Common myeloid progenitor, CD34-positive (primary cell): Measurements from ENCODE around the gene CDH4.

ENCODE experiments used
- CTCF ChIA-PET: fragments of 350-600 bp; sonication (Branson Sonifier 250); formaldehyde crosslinking; loops from one replicate; lab custom pipeline; 2021; ENCODE audit warnings: antibody characterized with exemption; lab: Charles Lee
- POLR2A ChIA-PET: fragments of 350-600 bp; sonication (Branson Sonifier 250); formaldehyde crosslinking; loops from one replicate; lab custom pipeline; 2021; ENCODE audit warnings: antibody characterized with exemption; lab: Charles Lee
- DNase-seq, 3 donors: peaks; one replicate each; pipeline versions ENCODE4 v3.0.0 to v3.0.0-alpha.2; 2013
- H3K27ac ChIP-seq, 2 experiments: 1 replicate in 1 of 2; 2 replicates in 1 of 2; pipeline ENCODE4 v1.7.0; 2013; ENCODE audit warnings: inconsistent platforms in 2 of 2, low read length in 2 of 2, mild to moderate bottlenecking in 2 of 2, low read depth in 1 of 2, moderate library complexity in 1 of 2; ENCODE audit not compliant: severe bottlenecking in 2 of 2, insufficient read depth in 1 of 2, poor library complexity in 1 of 2
- H3K27me3 ChIP-seq, 5 experiments: replicated peaks in 2 of 5; 1 replicate in 3 of 5; 2 replicates in 2 of 5; pipeline versions ENCODE4 v1.6.1 to v1.7.0; 2013; ENCODE audit warnings: low read length in 4 of 5, mild to moderate bottlenecking in 2 of 5, moderate library complexity in 2 of 5, inconsistent platforms in 1 of 5; ENCODE audit not compliant: insufficient read depth in 5 of 5, control insufficient read depth in 4 of 5
- H3K36me3 ChIP-seq, 4 experiments: 1 replicate in 2 of 4; 2 replicates in 2 of 4; pipeline versions ENCODE4 v1.6.1 to v1.7.0; 2013; ENCODE audit warnings: low read length in 3 of 4, control low read depth in 1 of 4, mild to moderate bottlenecking in 1 of 4; ENCODE audit not compliant: control insufficient read depth in 4 of 4, insufficient read depth in 4 of 4
- H3K4me1 ChIP-seq, 4 experiments: 1 replicate in 3 of 4; 2 replicates in 1 of 4; pipeline versions ENCODE4 v1.6.1 to v1.7.1; 2013; ENCODE audit warnings: low read length in 3 of 4, mild to moderate bottlenecking in 3 of 4, control low read depth in 1 of 4, inconsistent platforms in 1 of 4, moderate library complexity in 1 of 4; ENCODE audit not compliant: control insufficient read depth in 4 of 4, insufficient read depth in 4 of 4; ENCODE audit errors: control extremely low read depth in 1 of 4
- H3K4me3 ChIP-seq, 7 experiments: 1 replicate in 4 of 7; 2 replicates in 3 of 7; pipeline versions ENCODE4 v1.5.1 to v1.7.0; 2013; ENCODE audit warnings: mild to moderate bottlenecking in 7 of 7, low read length in 6 of 7, moderate library complexity in 6 of 7, inconsistent platforms in 2 of 7, low read depth in 2 of 7, control low read depth in 1 of 7; ENCODE audit not compliant: insufficient read depth in 4 of 7, control insufficient read depth in 1 of 7; ENCODE audit errors: extremely low read depth in 1 of 7
- H3K9me3 ChIP-seq, 5 experiments: 1 replicate in 4 of 5; 2 replicates in 1 of 5; pipeline versions ENCODE4 v1.6.1 to v1.7.1; 2013; ENCODE audit warnings: low read length in 4 of 5, mild to moderate bottlenecking in 2 of 5, inconsistent platforms in 1 of 5, low read depth in 1 of 5, moderate library complexity in 1 of 5; ENCODE audit not compliant: control insufficient read depth in 4 of 5, insufficient read depth in 2 of 5; ENCODE audit errors: control extremely low read depth in 1 of 5
- WGBS: methylation state at CpG from one replicate; pipeline ENCODE4 v1.1.5; 2013; ENCODE audit not compliant: insufficient coverage; 5-methylcytosine and 5-hydroxymethylcytosine counted together

The CDH4 gene

DNA sequence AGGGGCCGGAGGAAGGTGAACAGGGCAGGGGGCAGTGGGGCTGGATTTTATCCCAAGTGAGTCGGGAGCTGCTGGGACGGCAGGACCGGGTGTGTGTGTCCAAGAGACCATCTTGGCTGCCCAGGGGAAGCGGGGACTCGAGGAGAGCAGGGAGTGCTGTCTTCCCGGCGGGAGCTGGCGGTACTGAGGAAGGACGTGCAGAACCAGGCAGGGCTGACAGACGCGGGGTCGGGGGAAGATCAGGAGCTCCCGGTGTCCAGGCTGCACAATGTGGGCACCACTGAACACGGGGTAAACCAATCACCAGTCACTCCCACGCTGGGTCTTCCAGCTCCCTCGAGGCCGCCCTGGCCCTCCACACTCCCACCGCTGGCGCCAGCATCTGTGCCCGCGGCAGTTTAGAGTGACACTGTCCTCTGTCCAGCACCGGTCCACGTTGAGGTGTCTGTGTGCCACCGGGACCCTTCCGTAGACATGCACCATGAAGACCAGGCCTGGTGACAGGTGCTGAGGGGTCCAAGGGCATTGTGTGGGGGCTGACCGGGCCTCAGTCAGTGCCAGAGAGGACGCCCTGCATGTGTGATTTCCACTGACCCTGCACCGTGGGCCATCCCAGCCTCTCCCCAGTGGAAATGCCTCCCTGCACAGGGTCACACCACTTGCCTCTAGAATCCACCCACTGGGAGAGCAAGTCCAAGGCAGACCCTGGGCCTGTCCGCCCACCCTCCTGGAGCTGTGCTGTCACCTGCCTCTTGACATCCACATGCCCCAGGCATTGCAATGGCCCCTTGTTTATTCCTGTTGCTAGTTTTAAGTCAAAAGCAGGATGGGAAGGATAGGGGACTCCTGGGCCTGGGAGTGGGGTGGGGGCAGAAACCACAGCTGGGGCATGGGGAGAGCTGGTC lies 411.7 kb downstream of the CDH4 start:
- peaks cover 0 to 15% (median 0%) of the 10 kb centered on the region in 4 experiments for H3K4me1 ChIP-seq
- no peak overlapping the region for H3K27ac ChIP-seq
- peaks cover 0 to 52% (median 0%) of the 10 kb centered on the region in 5 experiments for H3K9me3 ChIP-seq
- ChIA-PET POLR2A (no interaction called here), CTCF (no interaction called here)
- DNase-seq = no peak
- no peaks in the 10 kb centered on the region for H3K36me3 ChIP-seq
- no peak overlapping the region for H3K4me3 ChIP-seq
- 98% methylated on average over 29 of the region's 30 CpGs for whole genome bisulfite sequencing
- no peaks in the 10 kb centered on the region for H3K27me3 ChIP-seq

DNA sequence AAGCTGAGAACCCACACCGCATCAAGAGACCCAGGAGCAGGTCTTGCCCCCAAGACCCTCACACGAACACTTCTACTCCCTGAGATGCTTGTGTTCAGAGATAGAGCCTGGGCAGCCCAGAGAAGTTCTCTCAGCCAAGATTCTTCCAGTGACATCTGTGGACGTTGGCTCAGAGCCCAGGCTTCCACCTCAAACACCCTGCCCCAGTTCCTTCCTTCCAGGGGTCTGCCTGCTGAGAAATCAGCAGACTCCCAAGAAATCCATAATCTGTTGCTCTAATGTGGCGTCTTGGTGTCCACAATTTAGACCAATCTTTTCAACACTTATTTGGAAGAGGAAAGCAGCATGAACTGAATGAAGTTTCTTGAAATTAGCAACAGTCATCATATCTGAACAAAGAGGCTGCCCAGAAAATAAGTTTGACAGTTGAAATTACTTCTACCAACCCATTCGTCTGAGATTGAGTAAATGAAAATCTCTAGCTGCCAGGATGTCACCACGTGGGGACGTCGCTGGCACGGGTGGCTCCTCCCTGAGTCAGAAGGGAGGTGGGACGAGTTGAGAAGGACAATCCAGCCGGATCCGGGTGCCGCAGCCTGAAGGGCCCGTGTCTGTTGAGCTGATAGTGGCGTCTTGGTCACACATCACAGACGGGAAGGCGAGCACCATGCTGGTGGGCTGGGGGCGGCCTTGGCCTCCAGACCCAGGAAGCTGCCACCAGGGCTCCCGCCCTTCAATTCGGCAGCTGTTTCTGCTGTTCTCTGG lies 412.7 kb downstream of the CDH4 start:
- no peak for DNase-seq
- no peak overlapping the region for H3K4me3 ChIP-seq
- ChIA-PET CTCF (no interaction called here), POLR2A (no interaction called here)
- WGBS = 88% methylated on average over 20 of the region's 20 CpGs
- H3K27ac ChIP-seq = no peak overlapping the region
- H3K9me3 ChIP-seq = peaks cover 0 to 55% (median 0%) of the 10 kb centered on the region in 5 experiments
- no peaks in the 10 kb centered on the region for H3K27me3 ChIP-seq
- no peaks in the 10 kb centered on the region for H3K36me3 ChIP-seq
- H3K4me1 ChIP-seq = peaks cover 0 to 15% (median 0%) of the 10 kb centered on the region in 4 experiments

DNA sequence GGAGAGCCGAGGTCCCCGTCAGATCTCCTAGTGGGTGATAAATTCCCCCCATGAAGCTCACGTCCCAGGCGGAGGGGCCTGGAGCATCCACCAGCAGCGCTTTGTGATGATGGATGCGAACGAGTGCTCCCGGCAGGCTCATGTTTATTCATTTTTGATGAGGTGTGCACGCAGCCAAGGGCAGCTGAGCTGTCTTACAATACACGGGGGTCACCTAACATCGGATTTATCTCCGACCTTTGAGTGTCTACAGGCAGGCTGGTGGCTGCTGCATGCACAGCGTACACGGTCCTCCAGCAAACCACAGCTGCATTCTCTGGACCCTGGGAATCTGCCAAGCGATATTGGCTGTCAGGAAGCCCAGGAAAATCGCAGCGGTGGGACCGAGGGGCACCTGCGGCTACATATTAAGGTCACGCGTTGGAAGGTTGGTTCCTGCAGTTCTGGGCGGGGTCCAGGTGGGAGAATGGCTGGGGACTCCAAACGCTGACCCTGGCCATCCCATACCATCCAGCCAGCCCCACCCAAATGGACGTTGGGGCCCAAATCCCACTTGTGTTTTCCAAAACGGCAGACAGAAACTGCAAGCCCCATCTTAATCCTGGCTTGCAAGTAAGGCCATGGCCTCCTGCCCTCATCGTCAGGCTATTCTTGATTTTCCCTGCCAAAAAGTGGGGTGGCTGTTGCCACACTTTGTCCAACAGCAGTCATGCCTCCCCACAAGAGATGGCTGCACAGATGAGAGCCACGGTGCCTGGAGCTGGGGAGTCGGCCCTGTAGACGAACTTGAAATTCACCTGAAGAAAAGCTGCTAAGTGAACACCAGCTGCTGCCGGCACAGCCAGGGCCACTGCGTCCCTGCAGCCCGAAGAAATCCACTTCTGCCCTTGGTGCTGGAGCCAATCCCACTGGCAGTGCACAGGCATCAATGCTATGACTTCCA lies 413.7 kb downstream of the CDH4 start:
- Histone ChIP-seq H3K27me3 (no peaks in the 10 kb centered on the region), H3K9me3 (peaks cover 0 to 57% (median 0%) of the 10 kb centered on the region in 5 experiments), H3K4me1 (peaks cover 0 to 15% (median 0%) of the 10 kb centered on the region in 4 experiments), H3K4me3 (no peak overlapping the region), H3K36me3 (no peaks in the 10 kb centered on the region), H3K27ac (no peak overlapping the region)
- 89% methylated on average over 29 of the region's 32 CpGs for WGBS
- no peak for DNase-seq
- POLR2A ChIA-PET = no interaction called here
- CTCF ChIA-PET = no interaction called here

DNA sequence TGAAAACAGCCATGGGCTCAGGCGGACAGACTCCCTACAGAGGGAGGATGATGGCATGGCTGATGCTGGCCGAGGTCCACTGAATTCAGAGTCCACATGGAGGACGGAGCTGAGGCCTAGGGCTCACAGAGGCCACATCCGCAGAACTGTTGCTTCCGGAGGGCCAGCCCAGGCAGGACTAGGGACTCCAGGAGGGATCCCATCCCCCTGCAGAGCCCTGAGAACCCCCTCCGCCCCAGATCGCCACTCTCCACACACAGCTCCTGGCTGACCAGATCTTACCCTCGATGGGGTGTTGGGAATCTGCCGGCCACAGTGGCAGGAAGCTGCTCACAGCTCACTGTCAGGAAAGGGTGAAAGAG lies 414.4 kb downstream of the CDH4 start:
- H3K36me3 ChIP-seq = no peaks in the 10 kb centered on the region
- peaks cover 0 to 54% (median 0%) of the 10 kb centered on the region in 5 experiments for H3K9me3 ChIP-seq
- ChIA-PET CTCF (no interaction called here), POLR2A (no interaction called here)
- peaks cover 0 to 15% (median 0%) of the 10 kb centered on the region in 4 experiments for H3K4me1 ChIP-seq
- no peaks in the 10 kb centered on the region for H3K27me3 ChIP-seq
- H3K27ac ChIP-seq = no peak overlapping the region
- no peak for DNase-seq
- H3K4me3 ChIP-seq = no peak overlapping the region
- WGBS = 87% methylated on average over 7 of the region's 9 CpGs

DNA sequence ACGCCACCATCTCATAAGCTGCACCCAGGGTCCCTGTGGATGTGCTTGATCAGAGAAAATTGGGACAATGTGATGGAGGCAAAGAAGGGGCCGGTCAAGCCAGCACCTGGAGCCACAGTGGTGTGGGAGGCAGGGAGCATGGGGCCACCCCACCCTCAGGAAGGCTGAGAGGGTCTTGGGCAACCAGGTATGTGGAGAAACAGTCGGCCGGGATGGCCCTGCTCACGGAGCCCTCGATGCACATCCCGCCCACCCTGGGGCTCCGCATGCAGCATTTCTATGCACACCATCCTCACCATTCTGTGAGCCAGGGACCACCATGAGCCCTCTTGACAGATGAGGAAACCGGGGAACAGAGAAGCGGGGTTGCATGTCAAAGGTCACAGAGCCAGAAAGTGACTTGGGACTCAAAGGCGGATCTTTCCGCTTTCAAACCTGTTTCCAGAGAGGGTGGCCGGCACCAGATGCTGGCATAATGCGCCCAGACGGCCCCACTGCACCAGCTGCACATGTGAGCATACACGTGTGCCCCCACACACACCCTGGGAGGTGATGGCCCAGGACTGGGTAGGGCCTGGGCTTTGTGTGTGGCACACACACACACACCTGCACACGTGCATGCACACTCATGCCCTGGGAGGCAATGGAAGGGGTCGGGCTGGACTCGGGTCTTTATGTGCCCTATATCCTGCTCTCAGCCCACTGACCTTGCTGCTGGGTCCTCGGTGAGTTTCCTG lies 415.2 kb downstream of the CDH4 start:
- no peaks in the 10 kb centered on the region for H3K27me3 ChIP-seq
- no peak overlapping the region for H3K4me3 ChIP-seq
- 91% methylated on average over 19 of the region's 20 CpGs for WGBS
- H3K4me1 ChIP-seq = peaks cover 0 to 15% (median 0%) of the 10 kb centered on the region in 4 experiments
- POLR2A ChIA-PET = no interaction called here
- H3K9me3 ChIP-seq = peaks cover 0 to 49% (median 0%) of the 10 kb centered on the region in 5 experiments
- no peak for DNase-seq
- H3K36me3 ChIP-seq = no peaks in the 10 kb centered on the region
- CTCF ChIA-PET = no interaction called here
- no peak overlapping the region for H3K27ac ChIP-seq

DNA sequence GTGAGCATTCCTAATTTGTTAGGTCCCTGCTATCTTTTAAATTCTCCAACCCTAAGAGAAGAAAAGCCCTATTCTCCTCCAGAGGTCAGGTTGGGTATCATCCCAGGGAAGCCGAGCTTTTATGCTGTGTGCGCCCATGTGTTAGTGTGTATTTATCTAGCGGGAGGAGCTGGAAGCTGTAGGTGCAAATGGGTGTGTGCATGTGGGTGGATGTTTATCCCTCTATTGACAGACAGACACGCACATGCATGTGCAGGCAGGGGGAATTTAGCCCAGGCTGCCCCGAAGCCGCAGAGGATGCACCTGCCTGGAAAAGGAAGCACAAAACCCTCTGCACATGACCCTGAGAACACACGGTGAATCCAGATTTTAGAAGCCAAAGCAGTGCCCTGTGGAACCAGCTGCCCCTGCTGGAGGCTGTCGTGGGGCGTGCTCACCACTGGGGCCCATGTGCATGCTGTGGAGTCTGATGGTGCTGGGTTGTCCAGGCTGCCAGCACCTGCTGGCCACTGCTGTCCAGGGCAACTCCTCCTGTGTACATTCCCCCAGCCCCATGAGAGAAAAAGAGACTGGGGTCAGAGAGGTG lies 416.1 kb downstream of the CDH4 start:
- Histone ChIP-seq H3K27ac (no peak overlapping the region), H3K36me3 (no peaks in the 10 kb centered on the region), H3K9me3 (peaks cover 0 to 41% (median 0%) of the 10 kb centered on the region in 5 experiments), H3K4me3 (no peak overlapping the region), H3K4me1 (peaks cover 0 to 15% (median 0%) of the 10 kb centered on the region in 4 experiments), H3K27me3 (no peaks in the 10 kb centered on the region)
- ChIA-PET POLR2A (no interaction called here), CTCF (no interaction called here)
- DNase-seq = peak; percentile 1 to 50 (median 14)
- WGBS = 49% methylated on average over 8 of the region's 9 CpGs
